Activated B cell treated with CpG ODN at 0.5 μM for 24 hours (primary cell): ENCODE results near the gene SLITRK2. TPM values are rescaled to one million over a fixed set of nuclear protein-coding genes. Genes with fewer than 3 reads are reported as not detected.

Experiments
- ATAC-seq: fragments of 200-7000 bp; cut with Tn5 transposase; one replicate; pipeline ENCODE4 v1.10.0; 2021; ENCODE audit warnings: low read depth, mild to moderate bottlenecking, moderate library complexity
- CTCF ChIA-PET: fragments of 350-600 bp; sonication (Branson Sonifier 250); formaldehyde crosslinking; loops from one replicate; lab custom pipeline; 2021; ENCODE audit warnings: antibody characterized with exemption; lab: Charles Lee
- POLR2A ChIA-PET: fragments of 350-600 bp; sonication (Branson Sonifier 250); formaldehyde crosslinking; loops from one replicate; lab custom pipeline; 2021; ENCODE audit warnings: antibody characterized with exemption; lab: Charles Lee
- DNase-seq: peaks from one replicate; pipeline ENCODE4 v3.0.0; 2022
- H3K27ac Mint-ChIP-seq: one replicate; pipeline ENCODE4 v1.8.0; 2020; ENCODE audit warnings: mixed read lengths
- H3K27me3 Mint-ChIP-seq: one replicate; pipeline ENCODE4 v1.8.0; 2021; ENCODE audit warnings: mixed read lengths
- H3K36me3 Mint-ChIP-seq: one replicate; pipeline ENCODE4 v1.8.0; 2021; ENCODE audit warnings: low read depth, mixed read lengths
- H3K4me1 Mint-ChIP-seq: one replicate; pipeline ENCODE4 v1.8.0; 2021; ENCODE audit warnings: mixed read lengths
- H3K4me3 Mint-ChIP-seq: one replicate; pipeline ENCODE4 v1.8.0; 2020; ENCODE audit warnings: mild to moderate bottlenecking, mixed read lengths
- H3K9me3 Mint-ChIP-seq: one replicate; pipeline ENCODE4 v1.8.0; 2020; ENCODE audit warnings: mixed read lengths
- CTCF ChIP-seq: fragments of 200-600 bp; IDR thresholded peaks from one replicate; pipeline ENCODE4 v1.8.0; 2022; ENCODE audit warnings: antibody characterized with exemption, mild to moderate bottlenecking
- intact Hi-C: fragments of 100-400 bp; cut with micrococcal nuclease; formaldehyde crosslinking; loops from one replicate; pipeline ENCODE4 v1.15.1; 2024
- total RNA-seq: library from RNA; stranded (reverse); gene quantifications from 2 replicates; pipeline ENCODE4 v1.2.3, GENCODE V29; 2022

SLITRK2 gene
- total RNA-seq, 1 donor from 2014 or later = not detected

- ATAC-seq (no peak), DNase-seq (no peak)
- no peaks in the 10 kb centered on the region for H3K4me1 Mint-ChIP-seq
- H3K27ac Mint-ChIP-seq = no peak overlapping the region
- H3K27me3 Mint-ChIP-seq = peaks cover 6% of the 10 kb centered on the region
- no peaks in the 10 kb centered on the region for H3K36me3 Mint-ChIP-seq
- H3K9me3 Mint-ChIP-seq = no peaks in the 10 kb centered on the region
- ChIA-PET CTCF (no interaction called here), POLR2A (no interaction called here)
- intact Hi-C loops = no loop called here
- TF ChIP-seq CTCF = no peak
- H3K4me3 Mint-ChIP-seq = no peak overlapping the region
These were observed 4.5 kb upstream of the SLITRK2 start for GRCh38 chrX:145813081-145813480.

- ATAC-seq = no peak
- no peak overlapping the region for H3K4me3 Mint-ChIP-seq
These were observed 871 bp upstream of the SLITRK2 start for GRCh38 chrX:145816601-145817315.

GRCh38 chrX:145818186-145819113 is 821 bp downstream of the SLITRK2 start:
- Mint-ChIP-seq H3K27me3 (peaks cover 22% of the 10 kb centered on the region), H3K9me3 (no peaks in the 10 kb centered on the region), H3K4me1 (no peaks in the 10 kb centered on the region), H3K36me3 (no peaks in the 10 kb centered on the region), H3K4me3 (no peak overlapping the region), H3K27ac (no peak overlapping the region)
- TF ChIP-seq CTCF = no peak
- DNase-seq (no peak), ATAC-seq (no peak)
- ChIA-PET POLR2A (no interaction called here), CTCF (no interaction called here)
- intact Hi-C loops = no loop called here

More at GRCh38 chrX:145816601-145817315, 871 bp upstream of the SLITRK2 start:
- Mint-ChIP-seq H3K4me1 (no peaks in the 10 kb centered on the region), H3K27ac (no peak overlapping the region), H3K9me3 (no peaks in the 10 kb centered on the region), H3K36me3 (no peaks in the 10 kb centered on the region), H3K27me3 (peaks cover 20% of the 10 kb centered on the region)
- intact Hi-C loops = no loop called here
- TF ChIP-seq CTCF = no peak
- no peak for DNase-seq
- ChIA-PET CTCF (no interaction called here), POLR2A (no interaction called here)

GRCh38 chrX:145820825-145821224 is 3.2 kb downstream of the SLITRK2 start:
- no peaks in the 10 kb centered on the region for H3K4me1 Mint-ChIP-seq
- H3K27me3 Mint-ChIP-seq = peaks cover 22% of the 10 kb centered on the region
- CTCF ChIA-PET = no interaction called here

More at GRCh38 chrX:145820825-145821224, 3.2 kb downstream of the SLITRK2 start:
- no peak for DNase-seq
- Mint-ChIP-seq H3K9me3 (no peaks in the 10 kb centered on the region), H3K27ac (no peak overlapping the region), H3K36me3 (no peaks in the 10 kb centered on the region), H3K4me3 (no peak overlapping the region)
- no peak for TF ChIP-seq CTCF
- intact Hi-C loops = no loop called here
- POLR2A ChIA-PET = no interaction called here
- ATAC-seq = no peak
